A204.1 (cell line): ENCODE results near the gene FAP.

Source experiments
- FAIRE-seq: peaks from 2 replicates; lab custom pipeline; 2012; peaks lifted over from hg19 to GRCh38; lab: Jason Lieb, UNC

The FAP gene

GRCh38 chr2:162241571-162241970 is 1.7 kb downstream of the FAP start:
- no peak for FAIRE-seq

GRCh38 chr2:162234620-162235462 is 8.4 kb downstream of the FAP start:
- FAIRE-seq = no peak

DNA sequence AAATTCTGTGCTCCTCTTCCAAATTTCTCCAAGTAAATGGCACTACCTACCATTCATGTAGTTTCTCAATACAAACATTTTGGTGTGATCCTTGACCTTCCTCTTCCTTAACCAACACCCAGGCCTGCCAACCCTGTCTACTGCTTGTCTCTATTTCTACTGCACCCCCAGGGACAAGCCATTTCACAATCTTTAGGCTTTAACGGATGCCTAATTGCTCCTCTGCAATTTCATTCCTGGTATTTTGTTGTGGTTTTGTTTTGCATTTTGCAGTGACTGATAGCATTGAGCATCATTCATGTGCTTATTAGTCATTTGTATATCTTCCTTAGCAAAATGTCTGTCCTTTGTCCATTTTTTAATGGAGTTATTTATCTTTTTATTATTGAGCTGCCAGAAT is 10.0 kb downstream of the FAP start:
- FAIRE-seq = no peak

- FAIRE-seq = no peak
Observed at GRCh38 chr2:162232671-162233070, 10.6 kb downstream of the FAP start.

DNA sequence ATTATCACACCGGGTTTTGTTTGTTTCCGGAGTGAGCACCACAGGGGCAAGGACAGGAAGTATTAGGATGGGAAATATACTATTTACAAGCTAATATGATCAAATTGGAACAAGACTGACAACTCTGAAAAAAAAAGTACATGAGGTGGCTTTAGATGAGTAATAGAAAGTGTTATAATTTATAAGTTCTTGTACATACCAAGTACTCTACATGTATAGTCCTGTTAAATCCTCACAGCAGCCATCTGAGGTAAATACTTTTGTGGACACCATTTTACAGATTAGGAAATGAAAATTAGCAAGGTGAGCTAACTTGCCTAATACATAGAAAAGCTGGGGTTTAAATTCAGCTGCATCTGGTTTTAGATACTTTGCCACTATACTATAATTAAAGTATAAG is 11.2 kb downstream of the FAP start:
- FAIRE-seq = no peak

DNA sequence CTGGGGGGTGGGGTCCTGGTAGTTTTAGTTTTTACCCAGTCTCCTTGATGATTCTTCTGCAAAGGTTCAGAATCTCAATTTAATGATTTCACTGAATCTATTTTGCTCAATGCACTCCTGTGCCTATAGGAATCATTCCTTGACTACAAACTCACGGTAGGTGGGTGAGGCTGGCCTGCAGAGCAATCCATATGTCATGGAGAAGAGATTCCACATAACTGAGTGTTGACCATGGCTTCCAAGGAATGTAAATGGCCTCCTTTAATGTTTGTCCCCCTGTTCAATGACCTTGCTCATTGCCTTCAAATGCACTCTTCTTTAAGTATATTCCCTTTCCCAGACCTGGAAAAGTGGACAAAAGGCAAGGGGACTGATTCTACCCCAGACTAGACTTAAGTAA is 12.5 kb downstream of the FAP start:
- no peak for FAIRE-seq

GRCh38 chr2:162226836-162227235 is 16.4 kb downstream of the FAP start:
- FAIRE-seq = no peak

GRCh38 chr2:162221064-162221463 is 22.2 kb downstream of the FAP start:
- FAIRE-seq = no peak

- FAIRE-seq = no peak
Observed at GRCh38 chr2:162220368-162220767, 22.9 kb downstream of the FAP start.

DNA sequence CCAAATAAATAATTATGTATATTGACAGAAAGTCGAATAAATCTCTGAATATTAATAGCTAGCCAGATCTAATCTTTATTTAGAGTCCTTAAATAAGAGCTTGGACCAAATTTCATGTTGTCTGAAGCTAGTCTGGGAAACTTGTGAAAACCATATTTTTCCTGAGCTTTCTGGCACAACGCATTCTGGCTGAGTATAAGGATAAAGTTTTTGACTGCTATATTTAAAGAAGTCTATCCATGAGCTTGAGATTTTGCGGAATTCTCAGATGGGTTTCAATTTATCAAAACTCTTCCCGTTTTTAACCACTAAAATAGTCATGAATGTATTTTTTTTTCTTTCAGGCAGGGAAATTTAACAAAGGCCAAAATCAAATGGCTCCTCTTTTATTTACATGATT is 23.8 kb downstream of the FAP start:
- FAIRE-seq = no peak

DNA sequence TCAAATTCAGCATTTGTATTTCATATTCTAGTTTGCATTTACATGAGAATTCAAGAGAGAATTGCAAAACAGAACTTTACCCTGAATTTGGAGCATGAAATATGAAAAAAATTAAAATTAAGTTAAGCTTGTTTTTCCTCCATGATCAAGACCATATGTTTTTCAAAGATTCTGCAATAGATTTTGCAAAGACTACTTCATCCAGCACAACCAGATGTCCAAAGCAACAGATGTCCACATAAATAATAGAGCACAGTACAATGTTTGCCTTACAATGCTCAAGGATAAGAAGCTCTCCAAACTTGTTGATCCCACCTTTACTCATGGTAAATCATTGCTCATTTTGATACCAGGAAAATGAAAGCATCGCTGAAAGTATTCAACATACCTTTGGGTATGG is 25.6 kb downstream of the FAP start:
- no peak for FAIRE-seq

- FAIRE-seq = no peak
Observed at GRCh38 chr2:162215162-162215561, 28.1 kb downstream of the FAP start.

DNA sequence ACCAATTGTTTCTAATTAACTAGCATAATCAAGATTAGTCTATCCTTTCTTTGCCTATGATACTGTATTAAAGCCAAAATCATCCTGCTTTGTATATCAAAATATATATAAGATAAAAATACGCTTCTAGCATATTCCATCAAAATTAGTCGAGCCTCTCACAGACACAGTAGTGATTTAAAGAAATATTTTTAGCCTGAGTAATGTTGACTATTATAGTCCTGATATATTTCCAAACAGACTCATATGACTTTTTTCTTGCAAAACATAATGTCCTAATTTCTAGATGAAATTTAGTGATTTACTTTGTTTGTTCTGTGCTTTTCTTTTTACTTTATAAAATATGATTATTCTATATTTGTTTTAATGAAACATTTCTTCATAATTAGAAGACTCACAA is 30.9 kb downstream of the FAP start:
- FAIRE-seq = peak; percentile 77

DNA sequence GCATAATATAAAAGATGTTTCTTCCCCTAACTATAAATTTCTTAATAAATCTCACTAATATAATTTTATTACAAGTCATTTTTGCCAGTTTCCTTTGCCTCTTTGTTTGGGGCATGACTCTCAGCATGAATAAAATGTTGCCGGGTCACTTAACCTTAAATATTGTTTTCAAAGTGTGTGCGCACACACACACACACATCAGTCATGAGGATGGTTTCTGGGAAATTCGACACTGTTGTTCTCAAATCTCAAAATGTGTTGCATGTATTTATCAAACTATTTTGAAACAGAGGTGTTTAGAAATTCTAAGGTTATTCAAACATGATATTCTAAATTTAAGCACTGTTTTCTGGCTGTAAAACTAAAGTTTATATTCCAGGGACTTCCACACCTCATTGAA is 31.5 kb downstream of the FAP start:
- no peak for FAIRE-seq

DNA sequence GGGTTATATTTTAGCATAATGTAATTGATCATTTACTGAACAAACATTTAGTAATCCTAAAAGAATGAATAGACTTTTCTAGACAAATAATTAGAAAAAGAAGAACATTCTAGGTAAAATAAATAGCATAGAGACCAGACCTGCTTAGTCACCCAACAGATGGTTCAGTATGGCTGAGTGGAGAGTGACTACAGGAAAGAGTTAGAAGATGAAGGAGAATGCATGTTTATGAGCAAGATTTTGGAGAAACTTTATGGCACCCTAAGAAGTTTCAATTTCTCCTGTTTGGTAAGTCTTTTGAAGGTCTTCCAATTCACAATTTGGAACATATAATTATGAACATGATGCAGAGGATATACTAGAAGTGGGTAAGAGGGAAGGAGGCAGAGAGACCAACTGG is 32.9 kb downstream of the FAP start:
- FAIRE-seq = no peak

GRCh38 chr2:162202203-162202602 is 41.0 kb downstream of the FAP start:
- no peak for FAIRE-seq

DNA sequence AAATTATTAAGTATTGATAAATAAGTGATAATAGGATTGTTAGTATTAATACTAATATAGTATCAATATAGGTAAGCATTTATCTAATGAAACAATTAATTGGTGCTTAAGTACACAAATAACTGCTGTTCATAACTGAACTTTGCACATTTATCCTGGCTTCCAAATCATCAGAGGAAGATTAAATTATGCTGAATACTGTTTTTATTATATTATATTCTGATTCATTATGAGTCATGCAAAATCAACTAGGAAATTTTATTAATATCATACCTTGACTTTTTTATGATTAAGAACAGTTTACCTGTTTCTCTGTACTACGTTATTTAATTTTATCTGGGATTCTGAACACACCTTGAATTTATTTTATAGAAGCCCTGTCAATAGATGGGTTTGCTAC is 42.6 kb downstream of the FAP start:
- FAIRE-seq = no peak

DNA sequence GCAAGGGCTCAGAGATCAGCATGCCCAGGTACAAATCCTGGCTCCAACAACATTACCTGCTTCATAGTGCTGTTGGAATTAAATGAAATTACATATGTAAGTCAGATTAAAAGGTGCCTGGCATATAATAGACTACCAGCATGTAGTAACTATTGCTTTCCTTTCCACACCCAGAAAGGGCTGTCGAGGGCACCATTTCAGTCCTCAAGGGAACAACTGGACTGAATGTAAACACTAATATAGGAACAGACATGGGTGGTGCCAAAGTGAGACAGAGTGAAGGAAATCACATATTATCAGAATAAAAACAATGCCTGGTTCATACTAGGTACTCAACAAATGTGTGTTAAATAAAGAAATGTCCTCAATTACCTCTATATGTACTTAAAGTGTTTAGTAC is 43.3 kb downstream of the FAP start:
- FAIRE-seq = no peak

GRCh38 chr2:162198239-162198638 is 45.0 kb downstream of the FAP start:
- no peak for FAIRE-seq

DNA sequence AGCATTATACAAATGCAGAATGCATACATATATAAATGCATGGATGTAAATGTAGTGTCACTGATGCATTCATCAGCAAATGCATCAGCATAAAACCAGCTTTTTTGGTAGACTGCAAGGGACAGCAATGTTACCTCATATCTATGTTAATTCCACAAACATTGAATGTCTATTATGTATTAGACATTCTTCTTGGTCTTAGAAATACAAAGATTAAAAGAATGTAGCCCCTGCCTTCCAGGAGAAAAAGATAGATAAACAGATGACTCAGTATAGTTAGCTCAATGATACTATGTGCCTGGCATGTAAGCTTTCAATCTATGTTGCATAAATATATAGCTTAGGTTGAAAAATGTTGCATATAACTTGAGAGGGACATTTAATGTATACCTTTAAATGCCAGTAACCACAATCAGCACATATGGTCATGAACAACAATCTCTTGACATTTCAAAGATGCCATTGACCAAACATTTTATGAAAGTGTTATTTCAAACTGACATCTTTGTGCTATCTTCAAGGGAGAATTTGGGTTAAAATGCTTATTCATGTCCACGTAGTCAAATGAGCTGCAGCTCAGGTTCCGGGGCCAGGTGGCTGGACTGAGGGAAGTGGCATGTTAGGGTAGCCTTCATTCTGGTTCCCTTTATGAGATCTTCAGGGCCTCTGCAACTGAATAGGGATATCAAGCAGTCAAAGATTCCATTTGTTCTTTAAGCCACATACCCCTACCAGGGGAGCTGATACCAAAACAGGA is 46.0 kb downstream of the FAP start:
- no peak for FAIRE-seq

DNA sequence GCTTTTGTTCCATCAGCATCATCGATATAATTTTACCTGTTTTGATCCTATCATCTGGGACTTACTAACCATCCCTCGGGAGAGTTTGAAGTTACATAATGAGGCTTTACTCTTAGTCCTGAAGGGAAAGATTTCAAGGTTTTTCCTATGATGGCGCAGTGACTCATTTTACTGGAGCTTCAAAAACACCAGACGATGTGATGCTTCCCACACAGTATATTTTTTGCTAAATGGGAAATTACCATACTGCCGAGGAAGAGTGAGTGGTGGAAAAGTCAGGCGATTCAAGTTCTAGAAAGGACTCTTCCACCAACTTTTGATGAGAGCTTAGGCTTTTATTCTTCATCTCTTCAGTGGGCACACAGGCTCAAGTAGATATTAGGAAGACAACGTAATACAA is 46.6 kb downstream of the FAP start:
- no peak for FAIRE-seq

DNA sequence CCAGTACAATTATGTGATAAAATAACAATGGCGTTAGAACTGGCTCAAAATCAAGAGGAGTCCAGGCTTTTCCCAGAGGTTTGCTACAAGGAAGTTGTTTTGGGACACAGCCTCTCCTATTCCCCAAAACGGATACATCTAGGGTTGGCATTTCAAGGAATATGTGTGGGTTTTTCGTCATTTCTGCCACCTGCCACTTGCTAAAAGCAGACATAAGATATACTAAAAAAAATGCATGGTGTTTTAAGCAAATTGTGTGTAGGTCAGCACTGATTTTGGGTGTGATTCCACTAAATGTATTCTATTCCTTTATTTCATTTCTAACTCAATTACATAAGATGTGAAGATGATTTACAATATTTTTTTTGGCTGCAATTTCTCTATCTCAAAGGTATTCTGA is 54.8 kb downstream of the FAP start:
- FAIRE-seq = no peak

GRCh38 chr2:162185541-162186232 is 57.6 kb downstream of the FAP start:
- FAIRE-seq = no peak
